Measurements from ENCODE around the gene DLEC1. TPM values are rescaled to one million over a fixed set of nuclear protein-coding genes. Genes with fewer than 3 reads are reported as not detected.

Gene DLEC1
- total RNA-seq, 1 donor = under 0.01 TPM

DNA sequence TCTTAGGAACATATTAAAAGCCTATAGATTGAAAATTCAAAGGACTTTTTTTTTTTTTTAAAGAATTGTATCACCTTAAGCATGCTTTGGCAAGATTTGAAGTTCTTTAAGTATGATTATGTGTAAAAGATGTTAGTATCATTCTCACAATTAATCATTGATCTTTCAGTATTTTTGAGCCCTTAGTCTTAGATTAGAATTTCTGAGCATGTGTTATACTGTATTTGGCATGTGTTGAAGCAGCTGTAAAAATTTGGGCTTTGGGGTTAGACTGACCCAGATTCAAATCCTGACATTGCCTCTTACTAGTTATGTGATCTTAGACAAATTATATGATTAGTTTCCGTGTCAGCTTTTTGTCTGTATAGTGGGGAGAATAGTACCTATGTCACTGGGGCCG is 132.6 kb downstream of the DLEC1 start:
- DNase-seq (ENCODE audit: insufficient read length, low spot score, missing footprints) = no peak
- Histone ChIP-seq H3K4me2 (ENCODE audit: insufficient read depth, low read length) (no peak overlapping the region), H3K36me3 (ENCODE audit: insufficient read depth, low read length) (no peaks in the 10 kb centered on the region), H3K79me2 (ENCODE audit: insufficient read depth, low read length) (peaks cover 89% of the 10 kb centered on the region), H3K4me1 (ENCODE audit: insufficient read depth, low read length) (peaks cover 53% of the 10 kb centered on the region), H3K9me3 (ENCODE audit: low read depth, low read length) (no peaks in the 10 kb centered on the region), H2AFZ (ENCODE audit: low read length) (no peak overlapping the region), H3K4me3 (ENCODE audit: insufficient read depth, low read length) (no peak overlapping the region), H3K27me3 (ENCODE audit: insufficient read depth, low read length) (no peaks in the 10 kb centered on the region), H3K27ac (ENCODE audit: low read depth, low read length) (peak overlapping the region; percentile 3), H4K20me1 (ENCODE audit: insufficient read depth, low read length) (peaks cover 21% of the 10 kb centered on the region)
- TF ChIP-seq, protein P1, sequence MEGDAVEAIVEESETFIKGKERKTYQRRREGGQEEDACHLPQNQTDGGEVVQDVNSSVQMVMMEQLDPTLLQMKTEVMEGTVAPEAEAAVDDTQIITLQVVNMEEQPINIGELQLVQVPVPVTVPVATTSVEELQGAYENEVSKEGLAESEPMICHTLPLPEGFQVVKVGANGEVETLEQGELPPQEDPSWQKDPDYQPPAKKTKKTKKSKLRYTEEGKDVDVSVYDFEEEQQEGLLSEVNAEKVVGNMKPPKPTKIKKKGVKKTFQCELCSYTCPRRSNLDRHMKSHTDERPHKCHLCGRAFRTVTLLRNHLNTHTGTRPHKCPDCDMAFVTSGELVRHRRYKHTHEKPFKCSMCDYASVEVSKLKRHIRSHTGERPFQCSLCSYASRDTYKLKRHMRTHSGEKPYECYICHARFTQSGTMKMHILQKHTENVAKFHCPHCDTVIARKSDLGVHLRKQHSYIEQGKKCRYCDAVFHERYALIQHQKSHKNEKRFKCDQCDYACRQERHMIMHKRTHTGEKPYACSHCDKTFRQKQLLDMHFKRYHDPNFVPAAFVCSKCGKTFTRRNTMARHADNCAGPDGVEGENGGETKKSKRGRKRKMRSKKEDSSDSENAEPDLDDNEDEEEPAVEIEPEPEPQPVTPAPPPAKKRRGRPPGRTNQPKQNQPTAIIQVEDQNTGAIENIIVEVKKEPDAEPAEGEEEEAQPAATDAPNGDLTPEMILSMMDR (IDR thresholded peaks at IDR 0.05; ENCODE audit: extremely low read depth, low read depth, low read length) = no peak

Small RNA genes lying within 50 kb of the gene (small RNA-seq; reads per million reads assigned to genes)
- not detected for gene RF00019

Other genes with a start within 250 kb of the DLEC1 start
- gene CTDSPL, start 177.3 kb upstream of the DLEC1 start, total RNA-seq = 34.7 and 44.5 TPM in 2 replicates
- gene VILL, start 48.4 kb upstream of the DLEC1 start, total RNA-seq = 6.8 and 7.6 TPM in 2 replicates
- gene PLCD1, start 9.6 kb upstream of the DLEC1 start, total RNA-seq = 23.2 and 23.6 TPM in 2 replicates
- gene ACAA1, start 97.9 kb downstream of the DLEC1 start, total RNA-seq = 17.4 and 20.0 TPM in 2 replicates
- gene MYD88, start 99.5 kb downstream of the DLEC1 start, total RNA-seq = 8.7 and 10.3 TPM in 2 replicates
- 44.2 and 50.3 TPM in 2 replicates for gene OXSR1, start 126.3 kb downstream of the DLEC1 start, total RNA-seq
- gene SLC22A13, start 226.6 kb downstream of the DLEC1 start, total RNA-seq = 0.29 and 0.36 TPM in 2 replicates
- gene SLC22A14, start 243.1 kb downstream of the DLEC1 start, total RNA-seq = 0.29 and 0.36 TPM in 2 replicates